Panc1 (cell line): ENCODE measurements around the gene MAEA. TPM values are rescaled to one million over a fixed set of nuclear protein-coding genes. Genes with fewer than 3 reads are reported as not detected.
"Not testable (repeated sequence)": the region's sequence is repeated elsewhere in the genome, so short reads cannot be mapped to it uniquely, and the experiment has no call there.

Experiments
- ATAC-seq: fragments of 200-7000 bp; cut with Tn5 transposase; 2 replicates; pipeline ENCODE4 v1.9.1; 2020; ENCODE audit warnings: mild to moderate bottlenecking, moderate library complexity
- BruUV-seq: library from RNA; stranded (reverse); fragments of 400-500 nt; replicated peaks from 2 replicates; lab custom pipeline; 2021; lab: Mats Ljungman, UMichigan
- CTCF ChIA-PET: fragments of 300-600 bp; sonication (Branson Sonifier 250); formaldehyde crosslinking; loops from one replicate; lab custom pipeline; 2022; ENCODE audit warnings: antibody characterized with exemption; lab: Charles Lee
- POLR2A ChIA-PET: fragments of 300-600 bp; sonication (Branson Sonifier 250); formaldehyde crosslinking; loops from one replicate; lab custom pipeline; 2022; ENCODE audit warnings: antibody characterized with exemption; lab: Charles Lee
- DNase-seq: peaks from one replicate; pipeline ENCODE4 v3.0.0-alpha.2; 2010; ENCODE audit warnings: low read depth, low spot score
- H3K27ac ChIP-seq: 2 replicates; pipeline ENCODE4 v1.5.1; 2011; ENCODE audit warnings: mild to moderate bottlenecking, low read length, inconsistent platforms
- H3K27me3 ChIP-seq: fragments of 200-500 bp; sonication (Bioruptor generic); 2 replicates; pipeline ENCODE4 v1.6.0; 2014; ENCODE audit warnings: low read length, inconsistent platforms; ENCODE audit not compliant: control insufficient read depth, insufficient read depth
- H3K36me3 ChIP-seq: fragments of 200-500 bp; sonication (Bioruptor generic); 2 replicates; pipeline ENCODE4 v1.5.1; 2014; ENCODE audit warnings: inconsistent platforms, mild to moderate bottlenecking, low read length, moderate library complexity; ENCODE audit not compliant: control insufficient read depth, insufficient read depth
- H3K4me1 ChIP-seq: 2 replicates; pipeline ENCODE4 v1.5.1; 2011; ENCODE audit warnings: inconsistent platforms, mild to moderate bottlenecking, low read length, moderate library complexity; ENCODE audit not compliant: control insufficient read depth, insufficient read depth
- H3K4me3 ChIP-seq, 2 experiments: 2 replicates each; pipeline ENCODE4 v1.5.1; 2011 to 2012; ENCODE audit warnings: low read depth in 2 of 2, low read length in 2 of 2, mild to moderate bottlenecking in 2 of 2, inconsistent platforms in 1 of 2, moderate library complexity in 1 of 2
- H3K9me3 ChIP-seq: fragments of 200-500 bp; sonication (Bioruptor generic); 2 replicates; pipeline ENCODE4 v1.5.1; 2014; ENCODE audit warnings: low read depth, mild to moderate bottlenecking, inconsistent platforms, low read length, moderate library complexity; ENCODE audit not compliant: control insufficient read depth, insufficient read depth
- POLR2AphosphoS5 ChIP-seq: IDR thresholded peaks from 2 replicates; pipeline ENCODE4 v1.6.1; 2012; ENCODE audit warnings: mild to moderate bottlenecking, low read depth, low read length, moderate library complexity
- SIN3A ChIP-seq: IDR thresholded peaks from 2 replicates; pipeline ENCODE4 v1.6.1; 2012; ENCODE audit warnings: low read depth, mild to moderate bottlenecking, low read length, moderate library complexity, borderline replicate concordance; ENCODE audit not compliant: insufficient read depth
- TCF7L2 ChIP-seq: IDR thresholded peaks from 2 replicates; pipeline ENCODE4 v1.6.1; 2011; ENCODE audit warnings: mild to moderate bottlenecking, low read depth, low read length, inconsistent platforms
- in situ Hi-C: cut with HindIII; loops from 2 replicates; pipeline ENCODE4 v1.10.0; 2016; ENCODE audit warnings: low sequenced_read_pairs, low pct_unique_long_range_greater_than_20kb
- intact Hi-C: fragments of 100-400 bp; cut with micrococcal nuclease; formaldehyde crosslinking; loops from one replicate; pipeline ENCODE4 v1.10.0; 2022; ENCODE audit not compliant: unreplicated experiment
- total RNA-seq: library from RNA; stranded (reverse); gene quantifications from one replicate; pipeline ENCODE4 v1.2.1, GENCODE V29; 2021; ENCODE audit not compliant: unreplicated experiment
- TF ChIP-seq, protein P1 (sequence below): fragments of 450-650 bp; IDR thresholded peaks from 2 replicates; pipeline ENCODE4 v1.5.1; 2017; ENCODE audit warnings: mild to moderate bottlenecking

Gene MAEA
- total RNA-seq, 1 experiment from 2014 or later, result 62.3 TPM

DNA sequence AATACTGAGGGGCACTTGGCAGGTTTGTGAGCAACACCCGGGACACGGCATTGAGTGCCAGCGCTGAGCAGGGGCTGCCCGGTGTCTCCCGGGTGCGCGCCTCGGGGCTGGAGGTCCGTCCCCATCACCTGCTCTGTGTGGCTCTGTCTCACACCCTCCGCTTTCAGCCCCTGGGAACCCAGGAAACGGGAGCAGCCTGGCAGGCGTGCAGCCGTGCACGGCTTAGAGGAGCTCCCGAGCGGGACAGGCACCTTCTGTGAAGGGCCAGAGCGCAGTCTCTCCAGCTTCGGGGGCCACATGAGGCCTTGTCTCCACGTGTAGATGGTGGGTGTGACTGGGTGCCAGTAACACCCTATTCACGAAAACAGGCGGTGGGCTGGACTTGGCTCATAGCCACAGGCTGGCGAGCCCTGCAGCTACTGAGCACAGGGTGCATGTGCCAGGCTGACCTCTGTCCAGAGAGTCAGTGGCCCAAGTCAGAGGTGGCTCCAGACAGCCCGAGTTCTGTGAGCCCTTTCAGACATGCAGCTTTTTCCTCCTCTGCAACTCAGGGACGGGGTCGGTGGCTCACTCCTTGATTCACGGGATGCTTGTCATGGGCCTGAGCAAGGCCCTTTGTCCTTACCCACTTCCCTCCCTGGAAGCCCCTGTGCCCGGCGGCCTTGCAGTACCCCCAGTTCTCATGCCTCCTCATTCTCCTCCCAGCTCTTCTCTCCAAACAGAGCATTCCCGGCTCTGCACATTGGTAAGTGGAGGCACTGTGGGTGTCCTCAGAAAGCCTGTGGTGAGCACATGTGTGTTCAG lies 80.8 kb downstream of the MAEA start:
- H3K4me1 ChIP-seq, result no peaks in the 10 kb centered on the region
- no peak for DNase-seq
- BruUV-seq, result no TSS peak
- no peaks in the 10 kb centered on the region for H3K27me3 ChIP-seq
- H3K27ac ChIP-seq, result no peak overlapping the region
- ATAC-seq, result no peak
- CTCF ChIA-PET, result no interaction called here
- in situ Hi-C loops (no loop called here), intact Hi-C loops (no loop called here)
- POLR2A ChIA-PET, result no interaction called here
- no peaks in the 10 kb centered on the region for H3K36me3 ChIP-seq
- no peaks in the 10 kb centered on the region for H3K9me3 ChIP-seq
- no peak overlapping the region for H3K4me3 ChIP-seq
- TF ChIP-seq POLR2AphosphoS5, result no peak

DNA sequence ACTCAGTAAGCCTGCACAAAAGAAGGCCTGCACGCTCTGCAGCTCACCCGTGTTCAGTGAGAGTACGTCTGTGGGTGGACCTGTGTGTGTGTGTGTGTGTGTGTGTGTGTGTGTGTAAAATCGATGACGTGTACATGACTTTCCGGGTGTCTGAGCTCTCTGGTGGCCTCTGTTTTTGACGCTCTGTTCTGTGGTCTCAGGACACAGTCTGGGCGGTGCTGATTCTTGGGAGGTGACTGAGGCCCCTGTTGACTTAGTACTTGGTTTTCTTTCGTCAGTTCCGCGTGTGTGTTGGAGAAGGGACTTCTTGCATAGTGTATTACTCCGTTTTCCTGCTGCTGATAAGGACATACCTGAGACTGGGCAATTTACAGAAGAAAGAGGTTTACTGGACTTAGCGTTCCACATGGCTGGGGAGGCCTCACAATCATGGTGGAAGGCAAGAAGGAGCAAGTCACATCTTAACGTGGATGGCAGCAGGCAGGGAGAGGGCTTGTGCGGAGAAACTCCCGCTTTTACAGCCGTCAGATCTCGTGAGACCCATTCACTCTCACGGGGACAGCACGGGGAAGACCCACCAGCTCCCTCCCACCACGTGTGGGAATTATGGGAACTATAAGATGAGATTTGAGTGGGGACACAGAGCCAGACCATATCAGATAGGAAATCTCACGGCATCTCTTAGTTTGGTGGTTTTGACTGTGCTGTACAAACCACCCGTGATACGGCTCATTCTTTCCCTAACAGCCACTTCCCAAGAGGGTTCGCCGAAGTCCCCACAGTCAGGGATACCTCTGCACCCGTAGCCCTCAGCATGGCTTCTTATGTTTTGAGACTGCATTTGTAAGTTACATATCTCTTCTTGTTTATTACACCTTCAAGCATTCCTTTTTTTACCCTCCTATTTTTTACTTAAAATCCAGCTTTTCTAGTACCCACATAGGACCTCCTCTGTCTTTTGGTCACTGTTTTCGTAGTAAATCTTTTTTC lies 81.8 kb downstream of the MAEA start:
- Histone ChIP-seq H3K9me3 (no peaks in the 10 kb centered on the region), H3K27ac (no peak overlapping the region)
- in situ Hi-C loops, result no loop called here

DNA sequence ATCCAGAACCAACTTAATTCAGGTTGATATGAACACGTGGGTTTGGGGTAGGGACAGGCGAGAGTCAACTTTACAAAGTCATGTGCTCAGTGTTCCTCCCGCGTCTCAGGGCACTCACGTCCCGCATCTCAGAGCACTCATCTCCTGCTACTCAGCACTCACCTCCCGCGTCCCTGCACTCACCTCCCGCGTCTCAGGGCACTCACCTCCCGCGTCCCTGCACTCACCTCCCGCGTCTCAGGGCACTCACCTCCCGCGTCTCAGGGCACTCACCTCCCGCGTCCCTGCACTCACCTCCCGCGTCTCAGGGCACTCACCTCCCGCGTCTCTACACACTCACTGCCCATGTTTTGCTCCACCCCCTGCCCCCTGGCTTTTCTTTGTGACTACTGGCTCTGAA lies 82.9 kb downstream of the MAEA start:
- H3K9me3 ChIP-seq, POLR2A ChIA-PET, H3K27ac ChIP-seq, H3K4me1 ChIP-seq, ATAC-seq, H3K36me3 ChIP-seq, intact Hi-C loops, CTCF ChIA-PET, DNase-seq, BruUV-seq, H3K4me3 ChIP-seq, H3K27me3 ChIP-seq, in situ Hi-C loops: not testable (repeated sequence)

More for the DNA sequence above, 81.8 kb downstream of the MAEA start:
- TF ChIP-seq, protein P1, sequence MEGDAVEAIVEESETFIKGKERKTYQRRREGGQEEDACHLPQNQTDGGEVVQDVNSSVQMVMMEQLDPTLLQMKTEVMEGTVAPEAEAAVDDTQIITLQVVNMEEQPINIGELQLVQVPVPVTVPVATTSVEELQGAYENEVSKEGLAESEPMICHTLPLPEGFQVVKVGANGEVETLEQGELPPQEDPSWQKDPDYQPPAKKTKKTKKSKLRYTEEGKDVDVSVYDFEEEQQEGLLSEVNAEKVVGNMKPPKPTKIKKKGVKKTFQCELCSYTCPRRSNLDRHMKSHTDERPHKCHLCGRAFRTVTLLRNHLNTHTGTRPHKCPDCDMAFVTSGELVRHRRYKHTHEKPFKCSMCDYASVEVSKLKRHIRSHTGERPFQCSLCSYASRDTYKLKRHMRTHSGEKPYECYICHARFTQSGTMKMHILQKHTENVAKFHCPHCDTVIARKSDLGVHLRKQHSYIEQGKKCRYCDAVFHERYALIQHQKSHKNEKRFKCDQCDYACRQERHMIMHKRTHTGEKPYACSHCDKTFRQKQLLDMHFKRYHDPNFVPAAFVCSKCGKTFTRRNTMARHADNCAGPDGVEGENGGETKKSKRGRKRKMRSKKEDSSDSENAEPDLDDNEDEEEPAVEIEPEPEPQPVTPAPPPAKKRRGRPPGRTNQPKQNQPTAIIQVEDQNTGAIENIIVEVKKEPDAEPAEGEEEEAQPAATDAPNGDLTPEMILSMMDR, result no peak
- TF ChIP-seq SIN3A, result no peak
- no peak for TF ChIP-seq POLR2AphosphoS5
- no peak for TF ChIP-seq TCF7L2
- ATAC-seq, result no peak
- H3K27me3 ChIP-seq, result no peaks in the 10 kb centered on the region
- ChIA-PET CTCF (no interaction called here), POLR2A (no interaction called here)
- no peaks in the 10 kb centered on the region for H3K4me1 ChIP-seq
- no peak overlapping the region for H3K4me3 ChIP-seq
- BruUV-seq, result no TSS peak
- no peak for DNase-seq
- intact Hi-C loops, result no loop called here
- H3K36me3 ChIP-seq, result no peaks in the 10 kb centered on the region
